Endothelial cell of umbilical vein (primary cell): ENCODE results near the gene RNF187.

ENCODE experiments used
- CTCF ChIP-seq, 2 donors: IDR thresholded peaks; 1 replicate in 1 of 2; 2 replicates in 1 of 2; pipeline ENCODE4 v1.5.1; 2011; ENCODE audit warnings: low read length in 2 of 2, mild to moderate bottlenecking in 2 of 2, moderate library complexity in 2 of 2, control low read depth in 1 of 2, inconsistent platforms in 1 of 2, low read depth in 1 of 2; ENCODE audit not compliant: insufficient read depth in 1 of 2; ENCODE audit errors: extremely low read depth in 1 of 2
- POLR2AphosphoS5 ChIP-seq: IDR thresholded peaks from 2 replicates; pipeline ENCODE4 v1.6.1; 2012; ENCODE audit warnings: low read depth, mild to moderate bottlenecking, control low read depth, low read length, moderate library complexity; ENCODE audit not compliant: insufficient read depth

- TF ChIP-seq CTCF (IDR thresholded peaks at IDR 0.05; ENCODE audit: extremely low read depth in 1 of 2, insufficient read depth in 1 of 2, low read depth in 1 of 2, low read length in 2 of 2) (no peak), POLR2AphosphoS5 (no peak)
Observed at GRCh38 chr1:228443395-228443794, 43.8 kb upstream of the RNF187 start.
